Endothelial cell of umbilical vein (primary cell): ENCODE results near the gene SUPT5H. TPM values are rescaled to one million over a fixed set of nuclear protein-coding genes. Genes with fewer than 3 reads are reported as not detected.

Source experiments
- BruUV-seq: library from RNA; stranded (reverse); fragments of 400-500 nt; replicated peaks from 2 replicates; lab custom pipeline; 2021; lab: Mats Ljungman, UMichigan
- CTCF ChIA-PET: fragments of 300-600, 350-600 bp; sonication (Branson Sonifier 250); formaldehyde crosslinking; loops from one replicate; lab custom pipeline; 2021; ENCODE audit warnings: antibody characterized with exemption, inconsistent platforms; lab: Charles Lee
- POLR2A ChIA-PET: fragments of 300-600, 350-600 bp; sonication (Branson Sonifier 250); formaldehyde crosslinking; loops from one replicate; lab custom pipeline; 2021; ENCODE audit warnings: antibody characterized with exemption, inconsistent platforms; lab: Charles Lee
- DNase-seq: peaks from one replicate; pipeline ENCODE4 v3.0.0-alpha.2; 2011; ENCODE audit warnings: low read depth, low spot score
- FAIRE-seq: peaks from 2 replicates; lab custom pipeline; 2011; peaks lifted over from hg19 to GRCh38; lab: Jason Lieb, UNC
- H2AFZ ChIP-seq: 2 replicates; pipeline ENCODE4 v1.6.0; 2012; ENCODE audit warnings: low read depth, low read length, control low read depth, inconsistent platforms
- H3K27ac ChIP-seq: 2 replicates; pipeline ENCODE4 v1.5.1; 2011; ENCODE audit warnings: low read depth, mild to moderate bottlenecking, control low read depth, low read length, moderate library complexity; ENCODE audit not compliant: insufficient read depth
- H3K27me3 ChIP-seq, 2 experiments: 2 replicates each; pipeline versions ENCODE4 v1.6.0 to v1.6.1; 2011; ENCODE audit warnings: low read length in 2 of 2, mixed read lengths in 1 of 2; ENCODE audit not compliant: control insufficient read depth in 2 of 2, insufficient read depth in 2 of 2
- H3K36me3 ChIP-seq, 2 experiments: 2 replicates in 1 of 2; 3 replicates in 1 of 2; pipeline ENCODE4 v1.5.1; 2011; ENCODE audit warnings: low read length in 2 of 2, mild to moderate bottlenecking in 1 of 2, moderate library complexity in 1 of 2; ENCODE audit not compliant: control insufficient read depth in 2 of 2, insufficient read depth in 2 of 2; ENCODE audit errors: extremely low read depth in 1 of 2
- H3K4me1 ChIP-seq: 3 replicates; pipeline ENCODE4 v1.5.1; 2011; ENCODE audit warnings: mild to moderate bottlenecking, low read length; ENCODE audit not compliant: control insufficient read depth, insufficient read depth; ENCODE audit errors: extremely low read depth
- H3K4me2 ChIP-seq: 2 replicates; pipeline ENCODE4 v1.6.1; 2011; ENCODE audit warnings: low read length, control low read depth, mixed read lengths; ENCODE audit not compliant: insufficient read depth
- H3K4me3 ChIP-seq, 3 experiments: fragments of 200-600 bp in 1 of 3; sonication (generic), shearing (Covaris generic) in 1 of 3; replicated peaks in 1 of 3; 2 replicates each; pipeline ENCODE4 v1.5.1; 2011 to 2016; ENCODE audit warnings: control low read depth in 3 of 3, low read length in 3 of 3, mild to moderate bottlenecking in 2 of 3, inconsistent platforms in 1 of 3, low read depth in 1 of 3, moderate library complexity in 1 of 3; ENCODE audit not compliant: insufficient read depth in 1 of 3
- H3K79me2 ChIP-seq: 2 replicates; pipeline ENCODE4 v1.6.0; 2012; ENCODE audit warnings: low read length, inconsistent platforms; ENCODE audit not compliant: control insufficient read depth, insufficient read depth
- H3K9ac ChIP-seq: replicated peaks from 2 replicates; pipeline ENCODE3; 2011; ENCODE audit warnings: low read length, control low read depth; ENCODE audit not compliant: insufficient read depth; ENCODE audit errors: extremely low read depth
- H3K9me1 ChIP-seq: replicated peaks from 3 replicates; pipeline ENCODE4 v1.6.0; 2011; ENCODE audit warnings: mild to moderate bottlenecking, low read length; ENCODE audit not compliant: control insufficient read depth, insufficient read depth; ENCODE audit errors: extremely low read depth
- H3K9me3 ChIP-seq: replicated peaks from 2 replicates; pipeline ENCODE4 v1.5.1; 2012; ENCODE audit warnings: low read length, inconsistent platforms; ENCODE audit not compliant: control insufficient read depth, insufficient read depth
- H4K20me1 ChIP-seq: replicated peaks from 2 replicates; pipeline ENCODE3; 2011; ENCODE audit warnings: mild to moderate bottlenecking, low read length; ENCODE audit not compliant: control insufficient read depth, insufficient read depth; ENCODE audit errors: extremely low read depth
- EZH2 ChIP-seq: IDR thresholded peaks from 2 replicates; pipeline ENCODE4 v1.6.1; 2012; ENCODE audit warnings: borderline replicate concordance, low read depth, mild to moderate bottlenecking, moderate library complexity, low read length, inconsistent platforms; ENCODE audit not compliant: severe bottlenecking
- FOS ChIP-seq: IDR thresholded peaks from 2 replicates; pipeline ENCODE4 v1.6.1; 2011; ENCODE audit warnings: mild to moderate bottlenecking, low read length, moderate library complexity, borderline replicate concordance; ENCODE audit not compliant: insufficient read depth
- GATA2 ChIP-seq: IDR thresholded peaks from 2 replicates; pipeline ENCODE4 v1.7.0; 2011; ENCODE audit warnings: low read depth, mild to moderate bottlenecking, moderate library complexity, mixed read lengths, low read length; ENCODE audit not compliant: insufficient read length, insufficient read depth
- JUN ChIP-seq: IDR thresholded peaks from 2 replicates; pipeline ENCODE4 v1.6.1; 2011; ENCODE audit warnings: borderline replicate concordance, low read depth; ENCODE audit not compliant: insufficient read length, insufficient read depth
- MYC ChIP-seq: IDR thresholded peaks from one replicate; pipeline ENCODE4 v1.6.1; 2011; ENCODE audit warnings: mild to moderate bottlenecking, low read depth, low read length
- POLR2A ChIP-seq: IDR thresholded peaks from 2 replicates; pipeline ENCODE4 v1.6.1; 2012; ENCODE audit warnings: low read depth, mild to moderate bottlenecking, control low read depth, low read length
- POLR2AphosphoS5 ChIP-seq: IDR thresholded peaks from 2 replicates; pipeline ENCODE4 v1.6.1; 2012; ENCODE audit warnings: low read depth, mild to moderate bottlenecking, control low read depth, low read length, moderate library complexity; ENCODE audit not compliant: insufficient read depth
- dilution Hi-C: fragments of 300-500 bp; cut with MboI; formaldehyde crosslinking; loops from one replicate; pipeline ENCODE4 v1.15.0; 2019; ENCODE audit warnings: low sequenced_read_pairs; ENCODE audit not compliant: extremely low pct_ligation_motif_present
- intact Hi-C: fragments of 100-400 bp; cut with micrococcal nuclease; formaldehyde crosslinking; loops from one replicate; pipeline ENCODE4 v1.10.0; 2022
- polyA plus RNA-seq, 4 experiments: library from polyadenylated mRNA; depleted of rRNA in 3 of 4; stranded (reverse) in 3 of 4; unstranded in 1 of 4; fragments of >200 nt; gene quantifications; 2 replicates each; pipeline versions ENCODE4 v1.2.1 to v1.2.3, GENCODE V29; 2011 to 2012; ENCODE audit warnings: missing spikeins in 1 of 4
- total RNA-seq: library from RNA; stranded (reverse); gene quantifications from 2 replicates; pipeline ENCODE4 v1.2.3, GENCODE V29; 2021
- TF ChIP-seq, protein P1 (sequence below): IDR thresholded peaks from 2 replicates; pipeline ENCODE4 v1.6.1; 2011; ENCODE audit not compliant: insufficient read depth, insufficient read length
- TF ChIP-seq, protein P2 (sequence below), 2 donors: IDR thresholded peaks; 1 replicate in 1 of 2; 2 replicates in 1 of 2; pipeline ENCODE4 v1.5.1; 2011; ENCODE audit warnings: low read length in 2 of 2, mild to moderate bottlenecking in 2 of 2, moderate library complexity in 2 of 2, control low read depth in 1 of 2, inconsistent platforms in 1 of 2, low read depth in 1 of 2; ENCODE audit not compliant: insufficient read depth in 1 of 2; ENCODE audit errors: extremely low read depth in 1 of 2

The SUPT5H gene
- total and polyA plus RNA-seq, 2 donors (not counting 3 experiments of a cell fraction or from before 2014, with no cell fraction given), result 87.6 to 120 TPM

DNA sequence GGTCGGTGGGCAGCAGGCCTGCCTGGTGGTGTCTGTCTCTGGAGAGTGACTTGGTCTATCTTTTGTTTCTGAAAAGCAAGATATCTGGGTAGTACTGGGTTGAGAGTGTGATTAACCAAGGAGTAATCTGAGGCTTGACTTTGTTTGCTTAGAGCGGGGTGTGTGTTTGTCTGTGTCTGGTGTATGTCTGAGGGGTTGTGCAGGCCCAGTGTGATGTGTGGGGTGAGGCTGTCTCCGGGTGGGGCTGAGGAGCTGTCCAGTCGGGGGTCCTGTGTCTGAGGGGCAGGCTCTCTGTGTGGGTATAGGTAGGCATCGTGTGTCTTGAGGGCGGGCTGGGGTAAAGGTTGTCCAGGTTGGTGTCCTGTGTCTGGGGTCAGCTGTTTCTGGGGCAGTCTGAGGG is 24.2 kb downstream of the SUPT5H start:
- H3K4me1 ChIP-seq, result no peaks in the 10 kb centered on the region
- DNase-seq, result no peak
- no peak overlapping the region for H3K4me2 ChIP-seq
- dilution Hi-C loops (no loop called here), intact Hi-C loops (no loop called here)
- FAIRE-seq, result no peak
- TF ChIP-seq GATA2, result no peak
- TF ChIP-seq, protein P1, sequence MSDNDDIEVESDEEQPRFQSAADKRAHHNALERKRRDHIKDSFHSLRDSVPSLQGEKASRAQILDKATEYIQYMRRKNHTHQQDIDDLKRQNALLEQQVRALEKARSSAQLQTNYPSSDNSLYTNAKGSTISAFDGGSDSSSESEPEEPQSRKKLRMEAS, result no peak
- no peak for TF ChIP-seq FOS
- no peak for TF ChIP-seq POLR2AphosphoS5
- no peak for TF ChIP-seq EZH2
- TF ChIP-seq MYC, result no peak
- no peak for TF ChIP-seq JUN
- TF ChIP-seq, protein P2, sequence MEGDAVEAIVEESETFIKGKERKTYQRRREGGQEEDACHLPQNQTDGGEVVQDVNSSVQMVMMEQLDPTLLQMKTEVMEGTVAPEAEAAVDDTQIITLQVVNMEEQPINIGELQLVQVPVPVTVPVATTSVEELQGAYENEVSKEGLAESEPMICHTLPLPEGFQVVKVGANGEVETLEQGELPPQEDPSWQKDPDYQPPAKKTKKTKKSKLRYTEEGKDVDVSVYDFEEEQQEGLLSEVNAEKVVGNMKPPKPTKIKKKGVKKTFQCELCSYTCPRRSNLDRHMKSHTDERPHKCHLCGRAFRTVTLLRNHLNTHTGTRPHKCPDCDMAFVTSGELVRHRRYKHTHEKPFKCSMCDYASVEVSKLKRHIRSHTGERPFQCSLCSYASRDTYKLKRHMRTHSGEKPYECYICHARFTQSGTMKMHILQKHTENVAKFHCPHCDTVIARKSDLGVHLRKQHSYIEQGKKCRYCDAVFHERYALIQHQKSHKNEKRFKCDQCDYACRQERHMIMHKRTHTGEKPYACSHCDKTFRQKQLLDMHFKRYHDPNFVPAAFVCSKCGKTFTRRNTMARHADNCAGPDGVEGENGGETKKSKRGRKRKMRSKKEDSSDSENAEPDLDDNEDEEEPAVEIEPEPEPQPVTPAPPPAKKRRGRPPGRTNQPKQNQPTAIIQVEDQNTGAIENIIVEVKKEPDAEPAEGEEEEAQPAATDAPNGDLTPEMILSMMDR (IDR thresholded peaks at IDR 0.05; ENCODE audit: extremely low read depth in 1 of 2, insufficient read depth in 1 of 2, low read depth in 1 of 2, low read length in 2 of 2), result no peak
- TF ChIP-seq POLR2A, result no peak
- H3K9ac ChIP-seq, result no peak overlapping the region
- H3K27ac ChIP-seq, result no peak overlapping the region
- no TSS peak for BruUV-seq
- no peak overlapping the region for H3K4me3 ChIP-seq
- ChIA-PET POLR2A (no interaction called here), CTCF (no interaction called here)
- H3K9me1 ChIP-seq, result no peaks in the 10 kb centered on the region
- no peaks in the 10 kb centered on the region for H4K20me1 ChIP-seq
- peaks cover 18 to 84% of the 10 kb centered on the region in 2 experiments for H3K36me3 ChIP-seq
- no peaks in the 10 kb centered on the region for H3K79me2 ChIP-seq
- H2AFZ ChIP-seq, result no peak overlapping the region
- no peaks in the 10 kb centered on the region for H3K27me3 ChIP-seq
- H3K9me3 ChIP-seq, result no peaks in the 10 kb centered on the region
